ENCODE data around the gene POU6F2.

POU6F2 gene

GRCh38 chr7:39085590-39086049, 107.9 kb downstream of the POU6F2 start:
- no peak overlapping the region for H2BK15ac ChIP-seq (replicated peaks; ENCODE audit: low read depth)
- H4K5ac ChIP-seq (ENCODE audit: low read length), result no peak overlapping the region
- H3K79me2 ChIP-seq (ENCODE audit: control insufficient read depth, insufficient read depth, low read length), result no peaks in the 10 kb centered on the region
- no peaks in the 10 kb centered on the region for H3K36me3 ChIP-seq (ENCODE audit: control insufficient read depth, insufficient read depth, low read length)
- H3K27ac ChIP-seq (ENCODE audit: low read depth, low read length), result no peak overlapping the region
- H3K18ac ChIP-seq (ENCODE audit: low read length), result no peak overlapping the region
- H3K27me3 ChIP-seq (ENCODE audit: insufficient read depth, low read length, poor library complexity), result no peaks in the 10 kb centered on the region
- no peak overlapping the region for H4K8ac ChIP-seq (ENCODE audit: low read depth, low read length)
- H3K4me2 ChIP-seq (ENCODE audit: low read length), result peak overlapping the region; percentile 70
- H3K4me1 ChIP-seq (ENCODE audit: control insufficient read depth, low read depth, low read length), result no peaks in the 10 kb centered on the region
- H3K79me1 ChIP-seq (ENCODE audit: low read length), result no peaks in the 10 kb centered on the region
- no peak overlapping the region for H3K4ac ChIP-seq (ENCODE audit: low read depth, low read length)
- peak; percentile 80 for DNase-seq
- no CpG with 5 or more reads among the region's 11 CpGs for WGBS (ENCODE audit: extremely low coverage, insufficient coverage, low lambda C conversion rate)
- H2AK5ac ChIP-seq (ENCODE audit: low read length), result no peak overlapping the region
- H3K56ac ChIP-seq (ENCODE audit: low read length), result peak overlapping the region; percentile 80
- H3K9ac ChIP-seq (ENCODE audit: low read length), result peak overlapping the region; percentile 38
- no peak overlapping the region for H3K23ac ChIP-seq (ENCODE audit: low read length)
- H3K4me3 ChIP-seq (ENCODE audit: low read length), result peak overlapping the region; percentile 18
- H2BK120ac ChIP-seq (ENCODE audit: low read depth, low read length), result no peak overlapping the region
- H2BK5ac ChIP-seq (ENCODE audit: low read length), result no peak overlapping the region

DNA sequence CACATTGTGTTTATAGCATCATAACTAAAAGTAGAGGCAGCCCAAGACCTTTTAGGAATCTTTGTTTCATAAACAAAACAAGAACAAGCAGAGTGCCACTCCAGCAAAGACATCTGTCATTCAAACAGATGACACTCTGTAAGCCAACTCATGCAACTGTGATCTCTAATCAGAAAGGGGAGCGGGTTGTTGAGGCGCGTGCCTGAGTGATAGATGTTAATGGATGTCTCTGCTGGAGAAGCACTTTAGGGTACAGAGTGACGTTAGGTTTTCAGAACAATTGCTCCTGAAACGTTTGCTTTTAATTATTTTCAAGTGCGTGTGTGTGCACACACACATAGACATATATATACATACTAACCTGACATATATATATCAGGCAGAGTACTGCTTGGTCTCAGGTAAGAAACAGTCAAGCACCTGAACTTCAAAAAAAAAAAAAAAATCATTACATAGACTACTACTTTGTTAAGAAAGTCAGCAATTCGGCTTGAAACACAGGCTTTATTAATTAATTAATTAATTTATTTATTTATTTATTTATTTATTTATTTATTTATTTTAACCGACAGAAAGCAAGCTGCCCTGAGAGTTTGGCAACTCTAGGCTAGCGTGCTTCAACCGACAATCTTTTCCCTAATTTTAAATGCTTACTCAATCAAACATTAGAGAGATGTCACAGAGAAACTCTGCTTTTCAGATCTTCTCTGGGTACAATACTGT, 109.1 kb downstream of the POU6F2 start:
- Histone ChIP-seq H2BK5ac (ENCODE audit: low read length) (no peak overlapping the region), H2BK120ac (ENCODE audit: low read depth, low read length) (no peak overlapping the region), H2AK5ac (ENCODE audit: low read length) (no peak overlapping the region), H3K79me2 (ENCODE audit: control insufficient read depth, insufficient read depth, low read length) (no peaks in the 10 kb centered on the region), H3K4me2 (ENCODE audit: low read length) (no peak overlapping the region), H3K18ac (ENCODE audit: low read length) (no peak overlapping the region), H2BK15ac (replicated peaks; ENCODE audit: low read depth) (no peak overlapping the region), H4K8ac (ENCODE audit: low read depth, low read length) (no peak overlapping the region), H4K5ac (ENCODE audit: low read length) (no peak overlapping the region), H3K79me1 (ENCODE audit: low read length) (no peaks in the 10 kb centered on the region), H3K27me3 (ENCODE audit: insufficient read depth, low read length, poor library complexity) (no peaks in the 10 kb centered on the region), H3K4ac (ENCODE audit: low read depth, low read length) (no peak overlapping the region), H3K36me3 (ENCODE audit: control insufficient read depth, insufficient read depth, low read length) (no peaks in the 10 kb centered on the region), H3K4me1 (ENCODE audit: control insufficient read depth, low read depth, low read length) (no peaks in the 10 kb centered on the region), H3K23ac (ENCODE audit: low read length) (no peak overlapping the region), H3K56ac (ENCODE audit: low read length) (no peak overlapping the region), H3K4me3 (ENCODE audit: low read length) (no peak overlapping the region), H3K9ac (ENCODE audit: low read length) (no peak overlapping the region), H3K27ac (ENCODE audit: low read depth, low read length) (no peak overlapping the region)
- no peak for DNase-seq
- no CpG with 5 or more reads among the region's 10 CpGs for whole genome bisulfite sequencing (ENCODE audit: extremely low coverage, insufficient coverage, low lambda C conversion rate)

GRCh38 chr7:39088730-39089593, 111.3 kb downstream of the POU6F2 start:
- Histone ChIP-seq H3K9ac (ENCODE audit: low read length) (no peak overlapping the region), H2BK120ac (ENCODE audit: low read depth, low read length) (no peak overlapping the region), H3K4me1 (ENCODE audit: control insufficient read depth, low read depth, low read length) (no peaks in the 10 kb centered on the region), H3K4ac (ENCODE audit: low read depth, low read length) (no peak overlapping the region), H3K27ac (ENCODE audit: low read depth, low read length) (no peak overlapping the region), H3K4me2 (ENCODE audit: low read length) (no peak overlapping the region), H3K36me3 (ENCODE audit: control insufficient read depth, insufficient read depth, low read length) (no peaks in the 10 kb centered on the region), H2AK5ac (ENCODE audit: low read length) (no peak overlapping the region), H3K18ac (ENCODE audit: low read length) (no peak overlapping the region), H3K56ac (ENCODE audit: low read length) (no peak overlapping the region), H3K23ac (ENCODE audit: low read length) (no peak overlapping the region), H2BK5ac (ENCODE audit: low read length) (no peak overlapping the region), H4K8ac (ENCODE audit: low read depth, low read length) (no peak overlapping the region), H3K4me3 (ENCODE audit: low read length) (no peak overlapping the region), H3K79me2 (ENCODE audit: control insufficient read depth, insufficient read depth, low read length) (no peaks in the 10 kb centered on the region), H2BK15ac (replicated peaks; ENCODE audit: low read depth) (no peak overlapping the region), H4K5ac (ENCODE audit: low read length) (no peak overlapping the region), H3K79me1 (ENCODE audit: low read length) (no peaks in the 10 kb centered on the region), H3K27me3 (ENCODE audit: insufficient read depth, low read length, poor library complexity) (no peaks in the 10 kb centered on the region)
- WGBS (ENCODE audit: extremely low coverage, insufficient coverage, low lambda C conversion rate), result no CpG with 5 or more reads among the region's 3 CpGs
- DNase-seq, result no peak

GRCh38 chr7:39091145-39091544, 113.4 kb downstream of the POU6F2 start:
- Histone ChIP-seq H3K18ac (ENCODE audit: low read length) (no peak overlapping the region), H3K4me3 (ENCODE audit: low read length) (no peak overlapping the region), H3K4ac (ENCODE audit: low read depth, low read length) (no peak overlapping the region), H3K79me1 (ENCODE audit: low read length) (no peaks in the 10 kb centered on the region), H4K5ac (ENCODE audit: low read length) (no peak overlapping the region), H3K27ac (ENCODE audit: low read depth, low read length) (no peak overlapping the region), H3K23ac (ENCODE audit: low read length) (no peak overlapping the region), H3K4me2 (ENCODE audit: low read length) (no peak overlapping the region), H3K27me3 (ENCODE audit: insufficient read depth, low read length, poor library complexity) (no peaks in the 10 kb centered on the region), H3K4me1 (ENCODE audit: control insufficient read depth, low read depth, low read length) (no peaks in the 10 kb centered on the region), H4K8ac (ENCODE audit: low read depth, low read length) (no peak overlapping the region), H2AK5ac (ENCODE audit: low read length) (no peak overlapping the region), H3K9ac (ENCODE audit: low read length) (no peak overlapping the region), H3K56ac (ENCODE audit: low read length) (no peak overlapping the region), H3K36me3 (ENCODE audit: control insufficient read depth, insufficient read depth, low read length) (no peaks in the 10 kb centered on the region), H3K79me2 (ENCODE audit: control insufficient read depth, insufficient read depth, low read length) (no peaks in the 10 kb centered on the region), H2BK5ac (ENCODE audit: low read length) (no peak overlapping the region), H2BK120ac (ENCODE audit: low read depth, low read length) (no peak overlapping the region), H2BK15ac (replicated peaks; ENCODE audit: low read depth) (no peak overlapping the region)
- DNase-seq, result no peak
- no CpG with 5 or more reads among the region's 2 CpGs for WGBS (ENCODE audit: extremely low coverage, insufficient coverage, low lambda C conversion rate)

DNA sequence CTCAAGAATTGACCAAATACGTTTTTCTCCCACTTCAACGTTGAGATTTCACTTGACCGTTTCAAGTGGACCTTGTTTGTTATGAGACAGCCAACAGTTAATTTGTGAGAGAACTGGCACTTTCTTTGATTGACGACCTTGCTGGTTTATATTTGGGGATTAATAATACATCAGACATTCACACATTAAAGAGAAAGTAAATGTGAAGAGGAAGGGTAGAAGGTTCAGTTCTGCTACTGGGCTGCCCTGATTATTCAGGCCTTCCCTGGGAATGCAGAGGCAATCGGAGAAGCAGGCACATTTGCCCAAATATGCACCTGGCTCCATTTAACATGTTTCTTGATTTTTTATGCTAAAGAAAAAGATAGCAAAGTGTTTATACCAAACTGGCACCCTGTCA, 114.1 kb downstream of the POU6F2 start:
- Histone ChIP-seq H4K5ac (ENCODE audit: low read length) (no peak overlapping the region), H3K4me2 (ENCODE audit: low read length) (no peak overlapping the region), H3K27ac (ENCODE audit: low read depth, low read length) (no peak overlapping the region), H2AK5ac (ENCODE audit: low read length) (no peak overlapping the region), H3K27me3 (ENCODE audit: insufficient read depth, low read length, poor library complexity) (no peaks in the 10 kb centered on the region), H3K23ac (ENCODE audit: low read length) (no peak overlapping the region), H3K79me2 (ENCODE audit: control insufficient read depth, insufficient read depth, low read length) (no peaks in the 10 kb centered on the region), H3K9ac (ENCODE audit: low read length) (no peak overlapping the region), H3K56ac (ENCODE audit: low read length) (no peak overlapping the region), H3K4me3 (ENCODE audit: low read length) (no peak overlapping the region), H2BK5ac (ENCODE audit: low read length) (no peak overlapping the region), H3K18ac (ENCODE audit: low read length) (no peak overlapping the region), H2BK120ac (ENCODE audit: low read depth, low read length) (no peak overlapping the region), H2BK15ac (replicated peaks; ENCODE audit: low read depth) (no peak overlapping the region), H3K4me1 (ENCODE audit: control insufficient read depth, low read depth, low read length) (no peaks in the 10 kb centered on the region), H4K8ac (ENCODE audit: low read depth, low read length) (no peak overlapping the region), H3K79me1 (ENCODE audit: low read length) (no peaks in the 10 kb centered on the region), H3K36me3 (ENCODE audit: control insufficient read depth, insufficient read depth, low read length) (no peaks in the 10 kb centered on the region), H3K4ac (ENCODE audit: low read depth, low read length) (no peak overlapping the region)
- no CpG with 5 or more reads among the region's 5 CpGs for WGBS (ENCODE audit: extremely low coverage, insufficient coverage, low lambda C conversion rate)
- DNase-seq, result no peak
